ENCODE measurements around the gene NSRP1.

- peak; percentile 59 for TF ChIP-seq NFYB (CRISPR knock-in tag; conservative IDR thresholded peaks at IDR 0.05; ENCODE audit: low read depth)
- 0 out of 2 replicates have a peak, but pooled peaks have one; percentile 63 for TF ChIP-seq ZNF138 (CRISPR knock-in tag; conservative IDR thresholded peaks at IDR 0.05)
- TF ChIP-seq, protein P1, sequence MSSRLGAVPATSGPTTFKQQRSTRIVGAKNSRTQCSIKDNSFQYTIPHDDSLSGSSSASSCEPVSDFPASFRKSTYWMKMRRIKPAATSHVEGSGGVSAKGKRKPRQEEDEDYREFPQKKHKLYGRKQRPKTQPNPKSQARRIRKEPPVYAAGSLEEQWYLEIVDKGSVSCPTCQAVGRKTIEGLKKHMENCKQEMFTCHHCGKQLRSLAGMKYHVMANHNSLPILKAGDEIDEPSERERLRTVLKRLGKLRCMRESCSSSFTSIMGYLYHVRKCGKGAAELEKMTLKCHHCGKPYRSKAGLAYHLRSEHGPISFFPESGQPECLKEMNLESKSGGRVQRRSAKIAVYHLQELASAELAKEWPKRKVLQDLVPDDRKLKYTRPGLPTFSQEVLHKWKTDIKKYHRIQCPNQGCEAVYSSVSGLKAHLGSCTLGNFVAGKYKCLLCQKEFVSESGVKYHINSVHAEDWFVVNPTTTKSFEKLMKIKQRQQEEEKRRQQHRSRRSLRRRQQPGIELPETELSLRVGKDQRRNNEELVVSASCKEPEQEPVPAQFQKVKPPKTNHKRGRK (CRISPR knock-in tag; IDR thresholded peaks at IDR 0.05; ENCODE audit: borderline replicate concordance) = no peak; the same call in 1 of the 2 replicates
- peak; percentile 93 for TF ChIP-seq MAX (CRISPR knock-in tag; IDR thresholded peaks at IDR 0.05)
- peak; percentile 97 for TF ChIP-seq JUN (CRISPR knock-in tag; IDR thresholded peaks at IDR 0.05)
- TF ChIP-seq CTCF (IDR thresholded peaks at IDR 0.05) = no peak
- TF ChIP-seq CREB1 (CRISPR knock-in tag; IDR thresholded peaks at IDR 0.05) = no peak
- peak; percentile 94 for TF ChIP-seq TCF7 (CRISPR knock-in tag; IDR thresholded peaks at IDR 0.05; ENCODE audit: low read depth)
- peak; percentile 87 for TF ChIP-seq TEAD4 (CRISPR knock-in tag; IDR thresholded peaks at IDR 0.05)
- peak; percentile 95 for TF ChIP-seq ESRRA (CRISPR knock-in tag; IDR thresholded peaks at IDR 0.05; ENCODE audit: borderline replicate concordance)
Observed at GRCh38 chr17:30235386-30236296, 119.0 kb downstream of the NSRP1 start, which contains the start of gene SLC6A4.
